GM21737 (cell line): ENCODE measurements around the gene FAM83F.
"Not testable (repeated sequence)": the region's sequence is repeated elsewhere in the genome, so short reads cannot be mapped to it uniquely, and the experiment has no call there.

Experiments
- ATAC-seq: cut with Tn5 transposase; IDR thresholded peaks from one replicate; pipeline ENCODE4 v1.9.1; 2021; ENCODE audit warnings: mild to moderate bottlenecking, moderate library complexity; ENCODE audit not compliant: unreplicated experiment

Gene FAM83F

DNA sequence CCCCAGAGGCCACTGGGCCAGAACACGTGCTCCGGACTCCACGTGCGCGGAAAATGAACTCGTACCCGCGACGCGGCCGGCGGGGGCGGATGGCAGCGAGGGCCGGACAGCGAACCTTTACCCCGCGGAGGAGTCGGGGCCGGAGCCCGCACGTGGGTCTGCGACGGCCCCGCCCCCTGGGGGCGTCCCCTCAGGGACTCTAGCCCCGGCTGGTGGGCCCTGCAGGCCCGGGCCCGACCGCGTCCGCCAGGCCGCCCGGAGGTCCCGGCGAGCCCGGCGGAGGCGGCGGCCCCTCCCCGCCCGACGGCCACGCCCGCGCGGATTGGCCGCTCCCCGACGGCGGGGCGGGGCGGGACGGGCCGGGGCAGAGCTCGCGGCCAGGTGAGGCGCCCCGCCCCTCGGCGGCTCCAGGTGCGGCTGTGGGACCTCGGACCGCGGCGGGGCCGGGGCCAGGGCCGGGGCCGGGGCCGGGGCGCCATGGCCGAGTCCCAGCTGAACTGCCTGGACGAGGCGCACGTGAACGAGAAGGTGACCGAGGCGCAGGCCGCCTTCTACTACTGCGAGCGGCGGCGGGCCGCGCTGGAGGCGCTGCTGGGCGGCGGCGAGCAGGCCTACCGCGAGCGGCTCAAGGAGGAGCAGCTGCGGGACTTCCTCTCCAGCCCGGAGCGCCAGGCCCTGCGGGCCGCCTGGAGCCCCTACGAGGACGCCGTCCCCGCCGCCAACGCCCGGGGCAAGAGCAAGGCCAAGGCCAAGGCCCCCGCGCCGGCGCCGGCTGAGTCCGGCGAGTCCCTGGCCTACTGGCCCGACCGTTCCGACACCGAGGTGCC is at the start of gene FAM83F:
TSS of gene FAM83F (plus strand) at position 389 of the 827 bp plus-strand sequence. CDS start at position 478, 89 bp downstream.
- no peak for ATAC-seq

DNA sequence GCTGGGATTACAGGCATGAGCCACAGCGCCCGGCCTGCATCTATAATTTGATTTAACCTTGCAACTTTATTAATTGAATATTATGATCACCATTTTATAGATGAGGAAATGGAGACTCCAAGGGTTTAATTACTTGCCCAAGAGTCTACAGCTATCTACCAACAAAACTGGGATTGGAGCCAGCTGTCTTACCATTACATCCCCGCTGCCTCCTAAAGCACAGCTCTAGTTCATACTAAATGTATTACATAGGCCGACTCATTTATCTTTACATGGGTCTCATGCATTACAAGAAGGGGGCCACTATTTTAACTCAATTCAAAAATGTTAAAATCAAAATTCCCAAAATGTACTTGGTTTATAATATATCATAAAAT is 48.6 kb upstream of the FAM83F start:
- ATAC-seq, result no peak

DNA sequence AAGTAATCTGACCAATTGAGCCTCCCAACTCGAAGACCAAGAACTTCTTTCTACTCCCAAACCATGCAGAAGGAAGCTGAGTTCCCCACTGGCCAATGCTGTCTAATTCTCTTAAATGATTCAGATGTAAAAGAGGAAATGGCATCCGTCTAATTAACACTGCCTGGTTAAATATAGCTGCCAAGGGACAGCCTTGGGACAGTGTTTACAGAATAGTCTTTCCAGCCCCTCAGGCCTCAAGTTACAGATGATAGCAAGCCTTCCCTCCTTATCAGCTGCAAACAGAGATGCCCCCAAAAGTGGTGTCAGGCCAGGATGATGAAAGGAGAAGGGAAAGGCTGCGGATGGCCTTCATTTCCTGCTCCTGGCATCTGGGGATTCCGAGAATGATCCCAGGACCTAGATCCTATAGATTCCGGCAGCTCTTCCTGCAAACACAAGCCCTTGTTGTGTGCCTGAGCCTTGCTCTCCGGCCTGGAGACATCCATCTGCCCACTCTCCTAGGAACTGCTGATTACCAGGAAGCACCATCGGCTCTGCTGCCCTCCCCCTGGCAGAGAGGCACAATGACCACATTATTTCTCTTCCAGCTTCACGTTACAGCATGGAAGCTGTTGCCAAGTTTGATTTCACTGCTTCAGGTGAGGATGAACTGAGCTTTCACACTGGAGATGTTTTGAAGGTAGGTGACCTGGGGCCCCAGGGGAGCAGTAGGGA is 48.1 kb upstream of the FAM83F start:
- ATAC-seq, result no peak

DNA sequence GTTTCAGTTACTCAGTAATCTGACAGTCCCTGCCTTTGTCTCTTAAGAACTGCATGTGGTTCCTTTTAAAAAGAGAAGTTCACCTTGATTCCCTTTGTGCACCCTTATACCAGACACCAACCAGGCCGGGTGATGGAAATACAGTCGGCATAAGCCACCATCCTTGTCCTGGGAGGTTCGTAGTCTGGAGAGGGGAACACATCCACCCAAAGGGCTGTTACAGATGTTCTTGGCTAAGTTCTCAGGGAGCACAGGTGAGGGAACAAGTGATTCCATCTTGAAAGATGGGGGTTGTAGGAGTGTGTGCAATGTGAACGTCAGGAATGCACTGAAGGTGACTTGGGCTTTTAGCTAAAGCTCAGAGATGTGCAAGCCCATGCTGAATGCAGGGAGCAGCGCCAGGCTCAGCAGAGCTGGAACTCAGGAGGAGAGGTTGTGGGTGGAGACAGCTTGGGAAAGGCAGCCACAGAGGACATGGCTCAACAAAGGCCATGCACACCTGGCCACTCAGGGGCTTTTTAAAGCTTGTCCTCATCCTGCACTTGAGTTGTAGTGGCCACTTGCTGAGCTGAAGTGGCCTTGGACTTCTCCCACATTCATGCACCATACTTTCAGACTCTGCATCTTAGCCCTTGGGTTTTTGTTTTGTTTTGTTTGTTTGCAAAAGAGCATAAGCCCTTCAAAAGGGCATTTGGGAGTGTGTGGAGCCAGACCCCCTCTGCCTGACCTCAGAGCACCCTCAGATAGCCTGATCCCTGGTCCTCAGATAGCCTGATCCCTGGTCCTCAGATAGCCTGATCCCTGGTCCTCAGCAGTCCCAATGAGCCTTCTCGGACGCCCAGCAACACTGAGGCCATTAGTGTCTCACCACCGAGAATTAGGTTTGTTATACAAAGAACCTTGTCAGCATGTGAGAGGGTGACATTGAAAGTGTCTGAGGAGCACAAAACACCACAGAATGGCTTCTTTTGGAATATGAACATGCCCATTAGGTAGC is 47.2 kb upstream of the FAM83F start:
- no peak for ATAC-seq

DNA sequence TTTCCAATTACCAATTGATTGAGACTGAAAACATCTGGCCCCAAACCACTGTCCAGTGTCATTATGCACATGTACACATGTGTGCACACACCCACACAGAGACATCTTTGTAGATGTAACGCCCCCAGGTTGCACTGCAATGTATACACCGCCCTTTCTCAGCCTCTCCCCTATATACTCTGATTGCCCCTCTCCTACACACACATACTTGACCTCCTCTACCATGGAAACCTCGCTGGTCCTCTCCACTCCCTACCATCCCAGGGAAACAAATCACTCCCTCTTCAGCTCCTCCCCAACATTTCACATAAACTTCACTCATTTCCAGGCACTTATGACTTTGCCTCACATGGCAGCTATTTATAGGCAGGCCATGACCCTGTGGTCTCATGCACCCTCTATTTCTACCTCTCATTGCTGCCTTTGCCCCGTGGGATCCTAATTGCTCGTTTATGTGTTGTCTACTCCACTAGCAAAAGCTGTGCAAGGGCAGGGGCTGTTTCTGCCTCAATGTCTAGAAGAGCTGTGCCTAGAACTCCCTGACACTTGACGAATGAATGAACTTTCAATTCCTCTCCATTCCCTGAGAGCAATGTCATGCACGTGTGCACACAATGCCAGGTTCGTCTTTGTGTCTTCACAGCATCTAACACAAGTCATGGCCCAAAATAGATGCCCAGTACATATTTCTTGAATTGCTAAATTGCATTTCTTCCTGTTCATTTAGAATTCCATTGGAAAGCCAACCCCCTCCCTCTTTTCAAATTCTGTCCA is 44.6 kb upstream of the FAM83F start:
- no peak for ATAC-seq

DNA sequence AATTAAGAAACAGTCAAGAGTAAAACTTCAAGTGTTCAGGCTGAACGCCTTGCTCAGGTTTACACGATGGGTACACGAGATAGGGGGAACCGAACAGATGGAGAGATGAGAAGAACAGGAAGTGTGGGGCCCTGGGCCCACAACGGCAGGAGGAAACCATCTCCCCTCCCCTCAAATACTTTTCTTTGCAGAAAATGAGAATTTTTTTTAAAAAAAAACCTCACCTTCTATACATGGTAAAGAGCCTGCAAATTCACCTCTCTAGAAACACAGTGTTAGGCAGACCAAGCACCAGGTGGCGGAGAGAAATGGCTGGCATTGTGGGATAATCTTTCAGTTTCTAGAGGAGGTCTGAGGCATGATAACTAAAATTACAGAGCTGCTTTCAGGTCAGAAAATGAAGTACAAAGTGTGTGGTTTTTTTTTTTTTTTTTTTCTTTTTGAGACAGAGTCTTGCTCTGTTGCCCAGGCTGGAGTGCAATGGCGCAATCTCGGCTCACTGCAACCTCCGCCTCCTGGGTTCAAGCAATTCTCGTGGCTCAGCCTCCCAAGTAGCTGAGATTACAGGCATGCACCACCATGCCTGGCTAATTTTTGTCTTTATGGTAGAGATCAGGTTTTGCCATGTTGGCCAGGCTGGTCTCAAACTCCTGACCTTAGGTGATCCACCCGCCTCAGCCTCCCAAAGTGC is 43.0 kb upstream of the FAM83F start:
- not testable (repeated sequence) for ATAC-seq

DNA sequence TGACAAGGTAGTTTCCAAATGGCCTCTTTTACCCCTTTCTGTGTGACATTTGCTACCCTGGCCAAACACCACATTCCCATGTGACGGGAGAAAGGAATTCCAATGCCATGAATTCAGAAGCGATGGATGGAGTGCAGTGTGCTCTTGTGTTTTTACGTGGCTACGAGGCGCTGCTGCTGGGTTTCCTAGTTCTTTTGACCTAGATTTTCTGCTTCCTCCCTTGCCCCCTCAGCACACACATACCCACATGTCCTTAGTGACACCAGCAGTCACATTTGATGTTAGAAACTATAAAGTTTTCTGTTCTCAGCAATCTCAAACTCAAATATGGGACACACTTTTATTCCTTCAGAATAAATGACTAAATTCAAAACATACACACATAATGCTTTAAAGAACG is 42.4 kb upstream of the FAM83F start:
- ATAC-seq, result no peak

DNA sequence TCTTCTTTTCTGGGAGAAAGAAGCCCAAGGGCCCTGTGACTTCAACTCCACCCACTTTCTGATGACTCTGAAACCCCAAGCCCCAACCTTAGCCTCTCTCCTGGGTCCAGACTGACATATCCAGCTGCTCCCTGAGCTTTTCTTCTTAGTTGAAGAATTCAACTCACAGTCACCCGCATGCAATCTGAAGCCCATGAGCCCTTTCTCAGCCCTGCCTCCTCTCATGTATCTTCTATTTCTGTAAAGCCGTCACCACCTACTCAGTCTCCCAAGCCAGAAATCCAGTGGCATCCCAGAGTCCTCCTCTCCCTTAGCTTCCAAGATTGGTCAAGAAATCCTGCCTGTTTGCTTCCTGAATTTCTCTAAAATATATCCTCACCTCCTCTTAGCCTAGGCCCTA is 41.7 kb upstream of the FAM83F start:
- no peak for ATAC-seq

DNA sequence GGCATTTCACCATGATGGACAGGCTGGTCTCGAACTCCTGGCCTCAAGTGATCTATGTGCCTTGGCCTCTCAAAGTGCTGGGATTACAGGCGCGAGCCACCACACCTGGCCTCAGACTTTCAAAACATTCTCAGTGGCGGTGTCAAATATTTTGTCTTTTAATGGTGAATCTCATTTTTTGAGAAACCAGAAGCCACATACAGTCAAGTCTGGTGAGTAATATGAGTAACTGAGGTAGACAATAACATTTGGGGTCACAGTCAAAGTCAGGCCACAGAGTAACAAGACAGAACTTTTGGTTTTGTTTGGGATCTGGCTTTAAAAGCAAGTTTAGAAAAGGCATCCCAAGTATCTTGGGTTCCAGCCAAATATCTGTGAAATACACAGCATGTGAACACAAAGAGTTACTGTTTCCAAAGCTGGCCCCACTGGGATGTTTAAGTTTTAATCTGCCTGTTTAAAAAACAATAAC is 40.1 kb upstream of the FAM83F start:
- no peak for ATAC-seq

DNA sequence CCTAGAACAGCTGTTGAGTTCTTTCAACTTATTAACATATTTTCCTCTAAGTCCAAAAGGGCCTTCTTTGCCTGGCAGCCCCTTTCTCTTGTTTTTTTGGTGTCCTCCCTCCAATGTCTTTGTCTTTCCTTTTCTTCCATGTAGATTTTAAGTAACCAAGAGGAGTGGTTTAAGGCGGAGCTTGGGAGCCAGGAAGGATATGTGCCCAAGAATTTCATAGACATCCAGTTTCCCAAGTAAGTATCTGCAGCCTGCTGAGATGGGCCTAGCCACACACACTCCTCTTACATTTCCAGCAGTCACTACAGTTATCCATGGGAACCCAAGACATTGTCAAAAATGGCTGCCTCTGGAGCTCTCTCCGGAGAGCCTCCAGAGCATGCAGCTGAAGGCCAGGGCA is 39.1 kb upstream of the FAM83F start:
- ATAC-seq, result no peak

DNA sequence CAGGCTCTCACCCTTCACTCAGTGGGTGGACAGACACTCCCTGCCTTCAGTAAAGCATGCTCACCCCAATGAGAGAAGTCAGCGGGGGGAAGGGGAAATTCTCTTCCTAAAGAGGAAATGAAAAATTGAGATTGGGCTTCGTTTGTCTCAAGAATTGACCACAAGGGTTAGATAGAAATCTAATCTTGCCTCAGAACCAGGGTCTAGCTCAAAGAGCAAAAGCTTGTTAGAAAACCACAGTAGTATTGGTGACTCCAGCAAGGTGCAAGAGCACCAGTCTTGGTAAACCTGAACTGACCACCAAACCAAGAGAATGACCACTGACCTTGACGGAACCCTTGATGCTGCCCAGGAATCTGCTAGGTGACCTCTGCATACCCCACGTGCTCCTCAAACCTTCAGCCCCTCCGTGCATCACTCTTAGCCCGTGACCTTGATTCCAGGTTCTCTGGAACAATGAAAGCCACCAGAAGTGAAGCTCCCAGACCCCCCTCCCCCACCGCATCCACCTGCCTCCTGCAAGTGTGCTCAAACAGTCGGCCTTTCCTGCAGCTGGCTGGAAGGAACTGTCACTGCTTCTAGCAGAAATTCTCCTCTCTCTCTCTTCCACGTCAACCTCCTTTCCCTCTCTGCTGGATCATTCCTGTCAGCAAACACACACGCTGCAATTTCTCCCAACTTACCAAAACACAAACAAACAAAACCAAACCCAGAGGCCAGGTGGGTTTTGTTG is 37.7 kb upstream of the FAM83F start:
- no peak for ATAC-seq

DNA sequence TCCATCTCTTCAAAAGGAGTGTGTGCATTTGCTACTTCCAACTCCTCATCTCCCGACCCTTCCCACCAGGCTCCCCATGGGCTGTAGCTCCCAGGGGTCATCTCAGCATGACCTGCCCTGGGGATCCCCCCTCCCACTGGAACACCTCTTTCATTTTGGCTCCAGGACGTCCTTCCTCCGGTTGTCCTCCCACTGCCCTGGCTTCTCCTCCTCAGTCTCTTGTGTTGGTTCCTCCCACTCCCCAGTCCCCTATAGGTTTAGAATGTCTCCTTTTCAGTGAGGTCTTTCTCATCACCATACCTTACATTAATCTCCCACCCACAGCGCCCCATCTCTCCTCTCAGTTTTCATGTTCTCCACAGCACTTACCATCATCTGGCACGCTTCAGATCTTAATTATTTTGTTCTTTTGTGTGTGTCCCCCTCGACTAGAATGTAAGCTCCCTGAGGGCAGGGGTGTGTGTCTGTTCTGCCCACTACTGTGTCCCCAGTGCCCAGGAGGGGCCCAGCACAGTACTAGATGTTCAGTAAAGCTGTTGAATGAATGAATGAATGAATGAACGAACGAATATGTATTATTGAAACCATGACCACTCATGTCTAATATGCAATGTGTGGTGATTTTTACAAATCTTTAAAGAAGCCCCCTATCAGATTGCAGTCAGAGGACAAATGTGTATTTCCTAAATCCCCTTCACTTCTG is 36.6 kb upstream of the FAM83F start:
- ATAC-seq, result no peak

DNA sequence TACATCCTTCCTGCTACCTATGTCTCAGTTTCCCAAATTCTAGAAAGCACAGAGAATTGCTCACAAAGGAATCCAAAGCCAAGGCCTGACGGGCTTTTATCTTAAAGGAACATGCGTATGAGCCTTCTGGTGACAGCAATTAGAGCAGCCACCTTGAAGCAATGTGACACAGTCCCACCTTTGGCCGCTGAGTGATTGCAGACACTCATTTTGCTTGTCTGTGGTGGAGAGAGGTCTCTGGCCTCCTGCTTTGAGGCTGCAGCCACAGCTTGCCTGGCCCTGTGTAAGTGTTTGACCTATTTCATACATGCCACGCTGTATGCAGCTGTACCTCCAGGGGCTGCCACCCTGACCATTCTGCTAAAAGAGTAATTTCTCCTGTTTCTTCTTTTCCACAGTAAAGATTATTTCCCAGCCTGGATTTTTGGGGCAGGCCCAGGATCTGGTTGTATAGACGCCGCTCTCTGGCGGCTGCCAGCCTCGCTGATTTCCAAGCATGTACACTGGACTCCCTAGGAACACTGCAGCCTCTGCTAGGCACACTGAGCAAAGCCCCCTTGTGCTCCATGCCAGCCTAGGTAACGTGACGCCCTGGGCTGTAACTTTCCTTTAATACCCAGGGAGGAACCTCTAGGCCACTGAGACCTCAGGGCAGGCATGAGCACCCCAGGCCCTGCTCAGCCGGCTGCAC is 35.7 kb upstream of the FAM83F start:
- ATAC-seq, result no peak

DNA sequence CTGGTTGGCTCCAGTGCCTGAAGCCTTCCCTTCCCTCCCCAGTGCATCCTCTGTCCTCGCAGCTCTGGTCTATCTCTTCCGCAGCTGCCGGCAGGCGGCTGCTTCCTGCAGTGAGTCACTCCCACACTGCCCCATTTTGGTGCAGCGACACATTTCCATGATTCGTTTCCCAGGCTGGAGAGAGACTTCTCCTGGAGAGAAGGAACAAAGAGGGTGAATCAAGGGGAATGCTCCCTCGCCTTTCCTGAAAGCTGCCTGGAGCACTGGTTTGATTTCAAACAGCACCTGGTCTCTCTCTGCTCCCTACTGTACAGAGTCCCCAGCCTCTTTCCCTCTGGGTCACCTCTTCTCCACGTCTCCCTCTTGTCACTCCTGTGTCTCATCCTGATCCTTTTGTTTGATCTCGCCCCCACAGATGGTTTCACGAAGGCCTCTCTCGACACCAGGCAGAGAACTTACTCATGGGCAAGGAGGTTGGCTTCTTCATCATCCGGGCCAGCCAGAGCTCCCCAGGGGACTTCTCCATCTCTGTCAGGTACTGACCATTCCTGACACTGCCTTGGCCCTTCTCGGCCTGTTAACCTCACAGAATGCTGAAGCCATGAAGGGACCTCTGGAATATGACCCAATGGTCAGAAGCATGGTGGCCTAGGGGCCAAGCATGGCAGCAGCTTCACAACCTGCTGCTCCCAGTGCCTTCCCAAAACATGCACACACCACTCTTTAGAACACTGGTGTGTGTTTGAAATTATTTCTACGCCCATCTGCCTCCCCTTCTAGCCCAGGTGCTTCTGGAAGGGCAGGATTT is 34.9 kb upstream of the FAM83F start, which contains the start of gene TMA7B:
TSS of gene TMA7B (plus strand) at position 758 of the 808 bp plus-strand sequence. CDS start 3,978 bp downstream, outside the sequence.
- ATAC-seq, result no peak

DNA sequence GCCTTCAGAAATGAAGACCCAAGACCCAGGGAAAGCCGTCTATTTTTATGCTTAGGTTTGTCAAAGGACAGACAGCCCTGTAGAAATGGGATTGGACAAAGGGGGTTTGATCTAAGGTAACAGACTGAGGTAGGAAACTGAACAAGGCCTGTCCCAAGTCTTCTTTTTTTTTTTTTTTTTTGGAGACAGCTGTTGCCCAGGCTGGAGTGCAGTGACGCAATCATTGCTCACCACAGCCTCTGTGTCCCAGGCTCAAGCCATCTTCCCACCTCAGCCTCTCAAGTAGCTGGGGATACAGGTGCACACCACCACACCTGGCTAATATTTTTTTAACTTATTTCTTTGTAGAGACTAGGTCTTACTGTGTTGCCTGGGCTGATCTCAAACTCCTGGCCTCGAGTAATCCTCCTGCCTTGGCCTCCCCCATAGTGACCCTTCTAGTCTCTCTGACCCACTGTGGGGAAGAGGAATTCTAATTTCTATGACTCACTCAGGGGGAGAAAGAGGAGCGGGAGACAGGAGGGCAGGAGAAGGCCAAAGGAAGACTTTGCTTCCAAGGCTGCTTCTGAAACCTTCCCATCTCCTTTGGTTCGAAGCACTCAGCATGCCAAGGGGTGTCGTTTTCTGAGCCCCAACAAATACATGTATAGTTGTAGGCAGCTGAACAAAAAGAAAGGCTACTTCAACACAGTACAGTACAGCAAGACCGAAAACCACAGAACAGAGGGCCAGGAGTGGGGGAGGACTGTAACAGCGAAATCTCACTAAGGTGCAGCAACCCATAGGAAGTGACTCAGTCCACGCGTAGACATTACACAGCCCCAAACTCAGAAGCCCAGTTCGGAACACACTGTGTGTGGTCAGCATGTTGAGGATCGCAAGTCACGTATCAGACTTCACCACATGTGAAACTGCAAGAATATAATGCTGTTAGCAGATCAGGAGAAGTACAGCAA is 33.7 kb upstream of the FAM83F start:
- peak; percentile 75 for ATAC-seq

DNA sequence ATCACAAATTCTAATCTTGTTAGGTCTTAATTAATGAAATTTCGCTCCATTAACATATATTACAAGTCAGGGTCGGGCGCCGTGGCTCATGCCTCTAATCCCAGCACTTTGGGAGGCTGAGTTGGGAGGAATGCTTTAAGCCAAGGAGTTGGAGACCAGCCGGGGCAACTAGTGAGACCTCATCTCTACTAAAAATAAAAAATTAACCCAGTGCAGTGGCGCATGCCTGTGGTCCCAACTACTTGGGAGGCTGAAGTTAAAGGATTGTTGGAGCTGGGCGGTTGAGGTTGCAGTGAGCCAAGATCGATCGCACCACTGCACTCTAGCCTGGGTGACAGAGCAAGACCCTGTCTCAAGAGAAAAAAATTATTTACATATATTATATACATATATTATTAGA is 32.7 kb upstream of the FAM83F start:
- no peak for ATAC-seq
